Adrenal gland (tissue), 12 donors: ENCODE results near the gene ZBED5. TPM values are rescaled to one million over a fixed set of nuclear protein-coding genes. Genes with fewer than 3 reads are reported as not detected.

ENCODE experiments used
- DNase-seq, 7 donors: peaks; one replicate each; pipeline ENCODE4 v3.0.0-alpha.2; 2019 to 2020
- H3K27ac ChIP-seq, 5 donors: fragments of 200-600 bp; sonication (generic) in 4 of 5; 1 replicate in 3 of 5; 2 replicates in 2 of 5; pipeline versions ENCODE4 v1.5.1 to v1.8.0; 2016 to 2020; ENCODE audit warnings: mild to moderate bottlenecking in 1 of 5
- H3K27me3 ChIP-seq: fragments of 200-600 bp; 2 replicates; pipeline ENCODE4 v1.8.0; 2021
- H3K36me3 ChIP-seq, 2 donors: fragments of 200-600 bp; replicated peaks in 1 of 2; 1 replicate in 1 of 2; 2 replicates in 1 of 2; pipeline versions ENCODE4 v1.5.1 to v1.8.0; 2018 to 2022
- H3K4me1 ChIP-seq, 2 donors: fragments of 200-600 bp; replicated peaks in 1 of 2; 1 replicate in 1 of 2; 2 replicates in 1 of 2; pipeline versions ENCODE4 v1.5.1 to v1.8.0; 2018 to 2021
- H3K4me3 ChIP-seq, 4 donors: fragments of 200-600 bp; sonication (generic) in 3 of 4; one replicate each; pipeline ENCODE4 v1.5.1; 2016 to 2018
- H3K9me3 ChIP-seq, 3 donors: fragments of 200-600 bp; sonication (generic) in 1 of 3; replicated peaks in 1 of 3; 1 replicate in 2 of 3; 2 replicates in 1 of 3; pipeline versions ENCODE4 v1.5.1 to v1.8.0; 2016 to 2021
- POLR2A ChIP-seq, 2 donors: fragments of 450-650 bp; IDR thresholded peaks; one replicate each; pipeline ENCODE4 v1.6.1; 2017; ENCODE audit warnings: antibody characterized with exemption in 2 of 2, mild to moderate bottlenecking in 2 of 2, moderate library complexity in 1 of 2
- WGBS, 4 donors: extraction: QIAGEN DNeasy Blood & Tissue Kit in 2 of 4; methylation state at CpG; one replicate each; pipeline versions ENCODE4 v1.1.5 to v1.1.7; 2013 to 2017; 5-methylcytosine and 5-hydroxymethylcytosine counted together
- intact Hi-C, 2 donors: fragments of 100-400 bp; cut with DNase I; formaldehyde crosslinking; loops; one replicate each; pipeline versions ENCODE4 v1.14.1 to v1.15.0; 2022 to 2023
- polyA plus RNA-seq, 3 donors: library from polyadenylated mRNA; stranded (reverse); fragments of 200-250 nt in 2 of 3; fragments of 350-450 nt in 1 of 3; fragmentation: Illumina TruSeq in 1 of 3; extraction: RNeasy Lipid Tissue Mini Kit (QIAGEN cat#74804) in 1 of 3; gene quantifications; one replicate each; pipeline ENCODE4 v1.2.3, GENCODE V29; 2013 to 2014
- total RNA-seq, 9 donors: library from RNA; depleted of rRNA in 4 of 9; stranded (reverse); fragments of >200 nt in 4 of 9; fragments of 120-200 nt in 1 of 9; fragmentation: NEBNext Ultra II Directional in 1 of 9; extraction: Animal tissue kit (Norgen Biotek cat#: 25700) in 1 of 9; gene quantifications; one replicate each; pipeline versions ENCODE4 v1.1.0 to v1.2.4, GENCODE V29; 2013 to 2023
- TF ChIP-seq, protein P1 (sequence below), 6 experiments: fragments of 450-650 bp in 4 of 6; fragments of 200-600 bp in 2 of 6; sonication (generic) in 1 of 6; IDR thresholded peaks; 1 replicate in 5 of 6; 2 replicates in 1 of 6; pipeline versions ENCODE4 v1.5.1 to v1.8.0; 2016 to 2021; ENCODE audit warnings: antibody characterized with exemption in 6 of 6, mild to moderate bottlenecking in 2 of 6, moderate library complexity in 1 of 6
- donor health status: healthy with polysubstance abuse.
- donor health status: Bipolar disorder and iron deficiency.
- donor health status: DM: yes; HTN: yes; CAD: no.
- donor health status: DM: no; HTN: no; CAD: no.
- donor health status: DM: no; HTN: no; CAD: no.
- donor health status: DM: yes; HTN: yes; CAD: no.

The ZBED5 gene
- total and polyA plus RNA-seq, 12 donors: 12.3 to 53.3 (median 34.7) TPM

DNA sequence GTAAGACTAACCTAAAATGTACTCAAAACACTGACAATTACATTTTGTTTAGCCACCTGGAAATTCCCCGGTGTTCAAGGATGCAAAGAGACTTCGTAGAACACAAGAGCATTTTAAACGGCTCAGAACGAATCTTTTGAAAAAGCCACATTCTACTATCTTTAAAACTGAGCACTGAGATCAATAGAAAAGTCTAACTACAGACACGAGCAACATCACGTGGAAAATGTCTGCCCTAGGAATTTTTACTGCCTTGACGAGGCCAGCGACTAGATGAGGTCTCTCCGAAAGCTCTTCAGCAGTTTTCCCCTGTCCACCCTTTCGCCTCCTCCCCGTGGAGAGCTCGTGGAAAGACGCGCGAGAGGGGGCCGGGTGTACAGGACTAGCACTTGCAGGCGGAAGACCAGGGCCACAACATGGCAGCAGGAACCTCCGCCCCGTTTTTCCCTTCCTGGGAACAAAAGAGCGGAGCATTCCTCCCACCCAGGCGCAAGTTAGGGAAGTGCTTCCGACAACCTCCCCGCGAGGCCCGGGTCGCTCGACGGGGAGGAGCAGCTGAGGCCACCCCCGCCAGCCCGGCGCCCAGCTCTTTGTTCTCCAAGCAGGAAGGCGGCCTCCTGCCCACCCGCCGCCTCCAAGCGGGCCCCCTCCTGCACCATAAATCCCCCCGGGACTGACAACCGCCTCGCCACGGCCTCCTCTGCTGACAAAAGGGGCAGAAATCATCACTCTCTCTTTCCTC lies 50.2 kb downstream of the ZBED5 start:
- 0 to 1% (median 0%) methylated on average over 20 to 39 of the region's 39 CpGs for WGBS, 4 donors
- no peaks in the 10 kb centered on the region for H3K9me3 ChIP-seq
- H3K4me3 ChIP-seq: peak overlapping the region; percentile 86 to 96 (median 88)
- peak; percentile 61 to 81 (median 70) for DNase-seq
- TF ChIP-seq, protein P1, sequence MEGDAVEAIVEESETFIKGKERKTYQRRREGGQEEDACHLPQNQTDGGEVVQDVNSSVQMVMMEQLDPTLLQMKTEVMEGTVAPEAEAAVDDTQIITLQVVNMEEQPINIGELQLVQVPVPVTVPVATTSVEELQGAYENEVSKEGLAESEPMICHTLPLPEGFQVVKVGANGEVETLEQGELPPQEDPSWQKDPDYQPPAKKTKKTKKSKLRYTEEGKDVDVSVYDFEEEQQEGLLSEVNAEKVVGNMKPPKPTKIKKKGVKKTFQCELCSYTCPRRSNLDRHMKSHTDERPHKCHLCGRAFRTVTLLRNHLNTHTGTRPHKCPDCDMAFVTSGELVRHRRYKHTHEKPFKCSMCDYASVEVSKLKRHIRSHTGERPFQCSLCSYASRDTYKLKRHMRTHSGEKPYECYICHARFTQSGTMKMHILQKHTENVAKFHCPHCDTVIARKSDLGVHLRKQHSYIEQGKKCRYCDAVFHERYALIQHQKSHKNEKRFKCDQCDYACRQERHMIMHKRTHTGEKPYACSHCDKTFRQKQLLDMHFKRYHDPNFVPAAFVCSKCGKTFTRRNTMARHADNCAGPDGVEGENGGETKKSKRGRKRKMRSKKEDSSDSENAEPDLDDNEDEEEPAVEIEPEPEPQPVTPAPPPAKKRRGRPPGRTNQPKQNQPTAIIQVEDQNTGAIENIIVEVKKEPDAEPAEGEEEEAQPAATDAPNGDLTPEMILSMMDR (IDR thresholded peaks at IDR 0.05): no peak
- peak in 1 of 2 donors; percentile 47 for TF ChIP-seq POLR2A (IDR thresholded peaks at IDR 0.05)
- H3K36me3 ChIP-seq: peaks cover 0 to 44% of the 10 kb centered on the region in 2 donors
- peak overlapping the region; percentile 86 to 99 (median 97) for H3K27ac ChIP-seq
- H3K4me1 ChIP-seq: peaks cover 8 to 38% of the 10 kb centered on the region in 2 donors
- no peaks in the 10 kb centered on the region for H3K27me3 ChIP-seq
- intact Hi-C loops: loop anchor here (5.0 to 10.0 kb wide), 2 partner anchors 50 to 127 kb away; partner anchors contain the start of gene ZBED5 (in 1 of the 2)

DNA sequence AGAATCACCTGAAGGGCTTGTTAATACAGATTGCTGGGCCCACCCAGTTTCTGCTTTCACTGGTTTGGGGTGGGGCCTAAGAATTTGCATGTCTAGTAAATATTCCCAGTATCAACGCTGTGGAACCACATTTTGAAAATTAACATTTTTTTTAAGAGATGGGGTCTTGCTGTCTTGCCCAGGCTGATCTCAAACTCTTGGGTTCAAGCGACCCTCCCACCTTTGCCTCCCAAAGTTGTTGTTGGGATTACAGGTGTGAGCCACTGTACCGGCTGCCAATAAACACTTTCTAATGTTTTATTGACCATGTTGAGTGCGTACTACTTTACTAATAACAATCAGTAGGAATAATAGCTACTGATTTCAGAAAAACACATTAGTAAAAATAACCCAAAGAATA lies 51.6 kb downstream of the ZBED5 start:
- peaks cover 0 to 59% of the 10 kb centered on the region in 2 donors for H3K36me3 ChIP-seq
- H3K4me1 ChIP-seq: peaks cover 8 to 38% of the 10 kb centered on the region in 2 donors
- no peak for DNase-seq
- intact Hi-C loops: loop anchor here (5.0 to 10.0 kb wide), 2 partner anchors 51 to 129 kb away; partner anchors contain the start of gene ZBED5 (in 1 of the 2)
- no peaks in the 10 kb centered on the region for H3K9me3 ChIP-seq
- 83 to 92% (median 89%) methylated on average over 4 of the region's 4 CpGs for WGBS, 4 donors
- peak overlapping the region in 1 of 4 donors; percentile 87 for H3K4me3 ChIP-seq
- TF ChIP-seq, protein P1 (IDR thresholded peaks at IDR 0.05): no peak
- no peak for TF ChIP-seq POLR2A (IDR thresholded peaks at IDR 0.05)
- H3K27ac ChIP-seq: no peak overlapping the region
- no peaks in the 10 kb centered on the region for H3K27me3 ChIP-seq

DNA sequence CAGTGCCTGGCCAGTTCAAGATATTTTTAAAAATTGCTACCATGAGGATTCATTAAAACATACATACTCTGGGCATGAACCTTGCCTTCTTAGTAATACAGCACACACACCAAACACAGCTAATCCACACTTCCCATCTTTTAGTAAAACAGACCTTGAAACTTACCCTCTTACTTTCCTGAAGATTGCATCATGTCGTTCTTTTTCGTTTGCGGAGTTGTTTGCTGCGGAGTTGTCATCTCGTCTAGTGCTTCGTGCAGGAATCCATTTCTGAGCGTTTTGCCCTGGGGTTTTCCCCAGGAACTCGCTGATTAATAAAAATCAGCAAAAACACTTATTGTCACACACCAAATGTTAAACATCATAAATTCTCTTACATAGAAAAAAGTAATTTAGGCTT lies 52.1 kb downstream of the ZBED5 start:
- TF ChIP-seq, protein P1 (IDR thresholded peaks at IDR 0.05): no peak
- no peak for TF ChIP-seq POLR2A (IDR thresholded peaks at IDR 0.05)
- Histone ChIP-seq H3K9me3 (no peaks in the 10 kb centered on the region), H3K27ac (no peak overlapping the region), H3K4me3 (no peak overlapping the region), H3K27me3 (no peaks in the 10 kb centered on the region), H3K4me1 (peaks cover 8 to 38% of the 10 kb centered on the region in 2 donors), H3K36me3 (peaks cover 0 to 63% of the 10 kb centered on the region in 2 donors)
- 56 to 67% (median 62%) methylated on average over 8 of the region's 8 CpGs for WGBS, 4 donors
- no peak for DNase-seq
- intact Hi-C loops: loop anchor here (5.0 to 10.0 kb wide), 2 partner anchors 52 to 129 kb away; partner anchors contain the start of gene ZBED5 (in 1 of the 2)

DNA sequence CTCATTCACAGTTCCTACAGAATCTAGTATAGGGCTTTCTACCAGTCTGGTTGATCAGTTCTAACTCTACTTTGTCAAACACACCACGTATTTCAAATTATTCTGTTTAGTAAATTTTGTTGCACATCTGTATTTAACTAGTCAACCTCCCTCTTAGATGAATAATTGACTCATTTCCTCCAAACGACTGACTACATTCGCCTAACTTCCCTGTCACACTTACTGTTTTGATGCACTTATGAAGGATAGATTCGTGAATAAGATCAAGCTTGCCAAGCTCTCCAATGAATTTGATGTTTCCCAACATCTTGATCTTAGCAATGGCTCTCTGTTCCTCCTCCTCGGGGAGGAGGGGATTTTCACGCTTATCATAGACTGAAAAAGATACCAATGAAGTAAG lies 54.2 kb downstream of the ZBED5 start:
- no peaks in the 10 kb centered on the region for H3K9me3 ChIP-seq
- peaks cover 0 to 84% of the 10 kb centered on the region in 2 donors for H3K36me3 ChIP-seq
- H3K27ac ChIP-seq: no peak overlapping the region
- no peak overlapping the region for H3K4me3 ChIP-seq
- whole genome bisulfite sequencing, 4 donors: 69 to 76% (median 74%) methylated on average over 6 of the region's 6 CpGs
- no peaks in the 10 kb centered on the region for H3K27me3 ChIP-seq
- no peak for DNase-seq
- intact Hi-C loops: loop anchor here in 1 of 2 donors (10.0 kb wide), 1 partner anchor 131 kb away; no protein-coding TSS in a partner anchor
- peaks cover 8 to 31% of the 10 kb centered on the region in 2 donors for H3K4me1 ChIP-seq
- TF ChIP-seq, protein P1 (IDR thresholded peaks at IDR 0.05): no peak
- no peak for TF ChIP-seq POLR2A (IDR thresholded peaks at IDR 0.05)

Other genes starting within 250 kb of the ZBED5 start
- gene IRAG1, start 164.3 kb downstream of the ZBED5 start, total RNA-seq: 10 to 100 TPM in 7 of 9 donors, 1 to 10 TPM in 2; 8.1 to 33.9 (median 16.8) TPM
- 10 to 100 TPM in 1 of 3 donors, 1 to 10 TPM in 2; 5.6 to 21.5 (median 7.1) TPM for gene IRAG1, start 164.3 kb downstream of the ZBED5 start, polyA plus RNA-seq
- gene CTR9, start 106.8 kb downstream of the ZBED5 start, total RNA-seq: 10 to 100 TPM; 25.3 to 49.5 (median 35.8) TPM
- 10 to 100 TPM; 13.8 to 58.4 (median 21.6) TPM for gene CTR9, start 106.8 kb downstream of the ZBED5 start, polyA plus RNA-seq
- 1,000 to 10,000 TPM in 1 of 9 donors, 100 to 1,000 TPM in 8; 392 to 1,049 (median 549) TPM for gene EIF4G2, start 49.1 kb downstream of the ZBED5 start, total RNA-seq
- gene EIF4G2, start 49.1 kb downstream of the ZBED5 start, polyA plus RNA-seq: 1,000 to 10,000 TPM in 1 of 3 donors, 100 to 1,000 TPM in 2; 114 to 1,085 (median 156) TPM